ENCODE data around the gene OVCH1.

DNA sequence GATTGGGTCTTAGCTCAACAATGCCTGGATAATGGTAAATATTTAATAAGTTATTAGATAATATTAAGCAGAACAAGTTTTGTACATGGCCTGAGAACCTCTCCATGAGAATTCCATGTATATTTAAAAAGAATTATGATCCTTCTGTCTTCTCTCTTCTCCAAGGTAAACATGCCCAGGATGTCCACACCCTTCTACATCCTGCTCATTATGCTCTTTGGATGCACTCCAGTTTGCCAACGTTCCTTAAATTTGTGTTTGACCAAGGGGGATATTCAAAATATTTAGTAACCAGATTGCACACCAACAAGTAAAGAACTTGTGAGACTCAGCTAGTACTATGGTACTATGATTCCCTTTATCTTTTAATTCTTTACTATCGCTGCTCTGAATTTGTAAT lies 71.8 kb downstream of the OVCH1 start:
- TF ChIP-seq, protein P1, sequence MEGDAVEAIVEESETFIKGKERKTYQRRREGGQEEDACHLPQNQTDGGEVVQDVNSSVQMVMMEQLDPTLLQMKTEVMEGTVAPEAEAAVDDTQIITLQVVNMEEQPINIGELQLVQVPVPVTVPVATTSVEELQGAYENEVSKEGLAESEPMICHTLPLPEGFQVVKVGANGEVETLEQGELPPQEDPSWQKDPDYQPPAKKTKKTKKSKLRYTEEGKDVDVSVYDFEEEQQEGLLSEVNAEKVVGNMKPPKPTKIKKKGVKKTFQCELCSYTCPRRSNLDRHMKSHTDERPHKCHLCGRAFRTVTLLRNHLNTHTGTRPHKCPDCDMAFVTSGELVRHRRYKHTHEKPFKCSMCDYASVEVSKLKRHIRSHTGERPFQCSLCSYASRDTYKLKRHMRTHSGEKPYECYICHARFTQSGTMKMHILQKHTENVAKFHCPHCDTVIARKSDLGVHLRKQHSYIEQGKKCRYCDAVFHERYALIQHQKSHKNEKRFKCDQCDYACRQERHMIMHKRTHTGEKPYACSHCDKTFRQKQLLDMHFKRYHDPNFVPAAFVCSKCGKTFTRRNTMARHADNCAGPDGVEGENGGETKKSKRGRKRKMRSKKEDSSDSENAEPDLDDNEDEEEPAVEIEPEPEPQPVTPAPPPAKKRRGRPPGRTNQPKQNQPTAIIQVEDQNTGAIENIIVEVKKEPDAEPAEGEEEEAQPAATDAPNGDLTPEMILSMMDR (IDR thresholded peaks at IDR 0.05 in 2 of 3, conservative IDR thresholded peaks at IDR 0.05 in 1 of 3; ENCODE audit: borderline replicate concordance in 1 of 3, insufficient read depth in 1 of 3, low read depth in 2 of 3, low read length in 2 of 3): no peak
- TF ChIP-seq RAD21 (IDR thresholded peaks at IDR 0.05; ENCODE audit: low read depth) (no peak), EZH2 (IDR thresholded peaks at IDR 0.05) (no peak), CBX3 (IDR thresholded peaks at IDR 0.05; ENCODE audit: low read depth) (no peak), CEBPB (IDR thresholded peaks at IDR 0.05; ENCODE audit: low read depth) (no peak), FOSL1 (IDR thresholded peaks at IDR 0.05; ENCODE audit: low read depth) (no peak), SP1 (IDR thresholded peaks at IDR 0.05; ENCODE audit: low read depth) (no peak), POLR2A (IDR thresholded peaks at IDR 0.05; ENCODE audit: borderline replicate concordance, extremely low read depth, insufficient read depth, insufficient read length) (no peak), EZH2phosphoT487 (IDR thresholded peaks at IDR 0.05; ENCODE audit: borderline replicate concordance) (no peak), YY1 (IDR thresholded peaks at IDR 0.05; ENCODE audit: extremely low read depth, insufficient replicate concordance, low read depth, low read length) (no peak), EGR1 (IDR thresholded peaks at IDR 0.05; ENCODE audit: low read depth) (no peak)
- TF ChIP-seq, protein P2, sequence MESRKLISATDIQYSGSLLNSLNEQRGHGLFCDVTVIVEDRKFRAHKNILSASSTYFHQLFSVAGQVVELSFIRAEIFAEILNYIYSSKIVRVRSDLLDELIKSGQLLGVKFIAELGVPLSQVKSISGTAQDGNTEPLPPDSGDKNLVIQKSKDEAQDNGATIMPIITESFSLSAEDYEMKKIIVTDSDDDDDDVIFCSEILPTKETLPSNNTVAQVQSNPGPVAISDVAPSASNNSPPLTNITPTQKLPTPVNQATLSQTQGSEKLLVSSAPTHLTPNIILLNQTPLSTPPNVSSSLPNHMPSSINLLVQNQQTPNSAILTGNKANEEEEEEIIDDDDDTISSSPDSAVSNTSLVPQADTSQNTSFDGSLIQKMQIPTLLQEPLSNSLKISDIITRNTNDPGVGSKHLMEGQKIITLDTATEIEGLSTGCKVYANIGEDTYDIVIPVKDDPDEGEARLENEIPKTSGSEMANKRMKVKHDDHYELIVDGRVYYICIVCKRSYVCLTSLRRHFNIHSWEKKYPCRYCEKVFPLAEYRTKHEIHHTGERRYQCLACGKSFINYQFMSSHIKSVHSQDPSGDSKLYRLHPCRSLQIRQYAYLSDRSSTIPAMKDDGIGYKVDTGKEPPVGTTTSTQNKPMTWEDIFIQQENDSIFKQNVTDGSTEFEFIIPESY (IDR thresholded peaks at IDR 0.05; ENCODE audit: extremely low read depth, insufficient replicate concordance, low read length): no peak
- TF ChIP-seq, protein P3, sequence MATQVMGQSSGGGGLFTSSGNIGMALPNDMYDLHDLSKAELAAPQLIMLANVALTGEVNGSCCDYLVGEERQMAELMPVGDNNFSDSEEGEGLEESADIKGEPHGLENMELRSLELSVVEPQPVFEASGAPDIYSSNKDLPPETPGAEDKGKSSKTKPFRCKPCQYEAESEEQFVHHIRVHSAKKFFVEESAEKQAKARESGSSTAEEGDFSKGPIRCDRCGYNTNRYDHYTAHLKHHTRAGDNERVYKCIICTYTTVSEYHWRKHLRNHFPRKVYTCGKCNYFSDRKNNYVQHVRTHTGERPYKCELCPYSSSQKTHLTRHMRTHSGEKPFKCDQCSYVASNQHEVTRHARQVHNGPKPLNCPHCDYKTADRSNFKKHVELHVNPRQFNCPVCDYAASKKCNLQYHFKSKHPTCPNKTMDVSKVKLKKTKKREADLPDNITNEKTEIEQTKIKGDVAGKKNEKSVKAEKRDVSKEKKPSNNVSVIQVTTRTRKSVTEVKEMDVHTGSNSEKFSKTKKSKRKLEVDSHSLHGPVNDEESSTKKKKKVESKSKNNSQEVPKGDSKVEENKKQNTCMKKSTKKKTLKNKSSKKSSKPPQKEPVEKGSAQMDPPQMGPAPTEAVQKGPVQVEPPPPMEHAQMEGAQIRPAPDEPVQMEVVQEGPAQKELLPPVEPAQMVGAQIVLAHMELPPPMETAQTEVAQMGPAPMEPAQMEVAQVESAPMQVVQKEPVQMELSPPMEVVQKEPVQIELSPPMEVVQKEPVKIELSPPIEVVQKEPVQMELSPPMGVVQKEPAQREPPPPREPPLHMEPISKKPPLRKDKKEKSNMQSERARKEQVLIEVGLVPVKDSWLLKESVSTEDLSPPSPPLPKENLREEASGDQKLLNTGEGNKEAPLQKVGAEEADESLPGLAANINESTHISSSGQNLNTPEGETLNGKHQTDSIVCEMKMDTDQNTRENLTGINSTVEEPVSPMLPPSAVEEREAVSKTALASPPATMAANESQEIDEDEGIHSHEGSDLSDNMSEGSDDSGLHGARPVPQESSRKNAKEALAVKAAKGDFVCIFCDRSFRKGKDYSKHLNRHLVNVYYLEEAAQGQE (IDR thresholded peaks at IDR 0.05; ENCODE audit: low read depth): no peak

Measured in HCT116 (cell line).